H54 (cell line): ENCODE measurements around the gene TFAP2E.

Source experiments
- DNase-seq: peaks from one replicate; pipeline ENCODE4 v3.0.0; 2011; ENCODE audit warnings: low spot score, mixed read lengths; ENCODE audit not compliant: insufficient read length
- FAIRE-seq: peaks from 3 replicates; lab custom pipeline; 2011; peaks lifted over from hg19 to GRCh38; lab: Jason Lieb, UNC
- POLR2A ChIP-seq: IDR thresholded peaks from 2 replicates; pipeline ENCODE4 v1.6.1; 2011; ENCODE audit warnings: low read depth, mild to moderate bottlenecking, low read length

TFAP2E gene

DNA sequence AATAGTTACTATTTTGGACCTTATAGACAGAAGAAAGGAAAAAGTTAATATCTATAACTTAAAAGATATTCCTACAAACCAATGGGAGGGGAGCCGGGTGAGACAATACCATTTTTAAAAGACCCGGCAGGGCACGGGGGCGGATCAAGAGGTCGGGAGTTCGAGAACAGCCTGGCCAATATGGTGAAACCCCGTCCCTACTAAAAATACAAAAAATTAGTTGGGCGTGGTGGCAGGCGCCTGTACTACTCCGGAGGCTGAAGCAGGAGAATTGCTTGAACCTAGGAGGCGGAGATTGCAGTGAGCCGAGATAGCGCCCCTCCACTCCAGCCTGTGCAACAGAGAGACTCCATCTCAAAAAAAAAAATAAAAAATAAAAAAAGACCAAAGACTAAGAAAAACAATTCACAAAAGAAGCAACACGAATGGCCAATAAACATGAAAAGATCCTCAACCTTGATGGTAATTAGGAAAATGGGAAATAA lies 69.4 kb downstream of the TFAP2E start:
- TF ChIP-seq POLR2A = no peak
- DNase-seq (no peak), FAIRE-seq (no peak)

DNA sequence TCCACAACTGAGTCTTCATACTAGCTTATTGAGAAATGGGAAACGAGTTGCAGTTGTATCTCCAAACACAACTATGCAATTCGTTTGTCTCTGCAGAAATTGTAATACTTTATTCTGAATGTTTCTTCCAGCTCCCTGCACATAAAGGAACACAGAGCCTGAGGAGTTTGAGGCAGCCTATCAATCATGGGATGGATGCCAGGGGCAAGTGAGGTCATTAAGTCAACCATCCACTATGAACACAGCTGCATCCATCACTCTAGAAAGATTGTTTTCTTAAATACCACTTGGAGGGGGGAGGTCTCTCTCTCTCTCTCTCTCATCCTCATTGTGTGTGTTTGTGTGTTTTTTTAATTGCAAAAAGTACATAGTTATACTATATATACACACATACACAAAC lies 71.1 kb downstream of the TFAP2E start:
- FAIRE-seq (no peak), DNase-seq (no peak)
- TF ChIP-seq POLR2A = no peak
